ENCODE results near the gene WDR64. TPM values are rescaled to one million over a fixed set of nuclear protein-coding genes. Genes with fewer than 3 reads are reported as not detected.
A peak's percentile ranks its signal among the peaks of the same experiment; 100 is the strongest.

Gene WDR64
- total RNA-seq (2014; rRNA removed; shearing (Covaris generic)) = not detected in 2 replicates

DNA sequence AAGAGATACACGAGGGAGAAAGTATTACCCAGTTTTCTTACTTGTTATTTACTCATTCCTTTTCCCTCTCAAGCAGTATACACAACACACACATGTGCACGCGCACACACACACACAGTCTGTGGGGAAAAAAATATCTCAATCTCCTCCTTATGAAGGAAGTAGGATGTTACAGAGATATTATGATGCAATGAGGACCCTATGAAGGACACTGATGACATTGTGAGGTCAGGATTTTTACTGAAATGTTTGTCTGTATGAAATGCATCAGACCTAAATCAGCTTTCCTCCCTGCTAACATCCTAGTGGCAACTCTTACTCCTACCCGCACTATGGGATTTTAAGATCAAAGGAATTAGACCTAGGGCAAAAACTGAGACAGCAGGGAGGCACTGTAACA, at the start of gene WDR64:
TSS of gene WDR64 (plus strand) at position 270 of the 400 bp plus-strand sequence. CDS start 204 bp downstream, outside the sequence.
- no peak for DNase-seq (ENCODE audit: low read depth)

DNA sequence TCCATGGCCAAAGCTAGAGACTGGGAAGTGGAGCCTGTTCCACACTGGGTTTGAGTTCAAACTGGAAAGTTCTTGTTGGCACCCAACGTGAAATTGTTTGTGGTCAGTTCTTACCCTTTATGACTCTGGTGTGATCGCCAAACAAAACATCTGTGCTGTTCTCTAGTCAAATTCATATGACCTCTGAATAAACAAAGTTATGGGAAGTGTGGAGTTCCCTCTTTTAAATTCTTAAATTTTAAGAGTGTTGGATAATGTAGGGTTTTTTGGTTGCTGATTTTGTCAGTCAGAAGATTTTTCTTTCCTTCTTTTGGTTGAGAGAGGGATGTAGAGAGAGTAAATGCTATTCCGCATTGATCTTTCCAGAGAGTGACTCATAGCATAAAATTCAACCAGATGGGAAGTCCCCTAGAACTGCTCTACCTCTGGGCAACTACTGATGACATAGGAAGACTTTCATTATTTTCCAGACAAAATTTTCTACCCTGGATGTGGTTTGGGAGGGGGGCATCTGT, 48.3 kb upstream of the WDR64 start:
- peak; percentile 81 for DNase-seq (ENCODE audit: low read depth)

DNA sequence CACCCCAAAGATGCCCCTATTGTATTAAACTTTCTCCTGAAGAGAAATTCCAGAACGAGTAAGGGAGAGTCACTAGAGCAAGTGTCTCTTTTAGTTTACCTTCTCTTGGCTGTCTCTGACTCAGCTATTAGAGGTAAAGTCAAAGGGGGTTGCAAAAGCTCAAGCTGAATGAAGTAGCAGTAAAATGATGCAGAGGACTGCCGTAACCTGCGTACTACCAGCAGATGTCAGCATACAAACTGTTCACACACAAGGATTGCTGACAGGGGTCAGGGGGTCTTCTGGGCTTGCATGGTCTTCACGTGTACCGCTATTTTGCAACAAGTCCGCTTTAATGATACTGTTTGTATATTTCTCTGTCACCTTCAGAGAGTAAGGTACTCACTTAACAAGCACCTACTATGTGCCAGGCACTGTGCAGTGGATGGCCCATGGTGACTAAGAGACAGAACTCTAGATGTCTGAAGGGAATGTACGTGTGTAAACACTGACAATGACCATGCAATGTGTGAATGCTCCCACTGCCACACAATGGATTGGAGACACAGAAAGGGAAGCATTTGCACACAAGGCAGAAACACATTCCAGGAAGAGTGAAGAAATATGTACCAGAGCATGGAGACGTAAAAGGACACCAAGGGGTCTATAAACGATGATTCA, 46.8 kb upstream of the WDR64 start:
- DNase-seq (ENCODE audit: low read depth) = no peak

DNA sequence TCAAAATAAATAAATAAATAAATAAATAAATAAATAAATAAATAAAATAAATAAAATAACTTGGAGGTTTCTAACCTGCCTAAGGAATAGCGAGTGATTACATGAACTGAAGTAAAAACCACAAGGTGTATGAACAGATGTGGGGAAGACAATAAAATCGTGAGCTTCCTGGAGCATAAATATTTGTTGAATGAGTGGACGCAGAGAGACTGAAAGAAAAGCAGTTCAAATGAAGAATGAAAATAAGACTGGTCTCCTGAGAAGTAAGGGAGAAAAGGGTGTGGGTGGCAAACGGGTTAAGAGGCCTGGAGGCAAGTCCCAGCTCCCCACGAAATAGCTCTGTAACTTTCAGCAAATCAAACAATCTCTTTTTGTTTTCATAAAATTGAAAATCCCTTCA, 45.5 kb upstream of the WDR64 start:
- peak; percentile 71 for DNase-seq (ENCODE audit: low read depth)

DNA sequence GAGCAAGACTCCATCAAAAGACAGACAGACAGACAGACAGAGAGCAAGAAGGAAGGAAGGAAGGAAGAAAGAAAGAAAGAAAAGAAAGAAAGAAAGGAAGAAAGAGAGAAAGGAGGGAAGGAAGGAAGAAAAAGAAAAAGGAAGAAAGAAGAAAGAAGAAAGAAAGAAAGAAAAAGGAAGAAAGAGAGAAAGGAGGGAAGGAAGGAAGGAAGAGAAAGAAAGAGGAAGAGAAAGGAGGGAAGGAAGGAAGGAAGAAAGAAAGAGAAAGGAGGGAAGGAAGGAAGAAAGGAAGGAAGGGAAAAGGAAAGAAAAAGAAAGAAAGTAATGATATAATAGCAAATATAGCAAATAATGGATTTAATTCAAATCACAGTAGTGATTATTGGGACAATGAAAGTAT, 44.6 kb upstream of the WDR64 start:
- no peak for DNase-seq (ENCODE audit: low read depth)

DNA sequence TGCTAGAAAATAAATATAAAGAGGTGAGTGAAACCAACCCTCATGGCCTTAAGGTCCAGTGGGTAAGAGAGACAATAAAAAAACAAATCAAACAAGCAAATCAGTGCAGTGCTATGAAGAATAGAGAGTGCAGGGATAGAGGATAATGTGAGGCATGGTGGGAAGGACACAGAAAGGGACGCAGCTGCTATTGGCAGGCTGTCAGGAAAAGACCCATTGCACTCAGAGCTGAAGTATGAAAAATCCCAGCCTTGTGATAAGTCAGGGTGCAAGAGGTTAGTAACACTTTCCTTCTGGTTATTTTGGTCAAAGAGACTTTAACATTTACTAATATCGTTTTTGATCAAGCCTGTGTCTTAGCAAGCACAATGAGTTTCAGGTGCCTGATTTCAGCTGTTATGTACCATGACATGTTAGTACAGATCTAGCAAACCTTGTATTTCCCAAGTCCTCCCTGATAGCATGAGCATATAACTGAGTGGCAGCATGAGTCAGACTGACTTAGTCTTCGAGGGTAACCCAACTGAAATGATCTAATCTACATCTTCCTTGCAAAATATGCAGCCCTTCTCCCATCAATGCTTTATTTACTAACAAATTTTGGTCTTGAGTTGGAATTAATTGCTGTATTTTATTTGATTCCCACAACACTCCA, 43.6 kb upstream of the WDR64 start:
- peak; percentile 69 for DNase-seq (ENCODE audit: low read depth)

DNA sequence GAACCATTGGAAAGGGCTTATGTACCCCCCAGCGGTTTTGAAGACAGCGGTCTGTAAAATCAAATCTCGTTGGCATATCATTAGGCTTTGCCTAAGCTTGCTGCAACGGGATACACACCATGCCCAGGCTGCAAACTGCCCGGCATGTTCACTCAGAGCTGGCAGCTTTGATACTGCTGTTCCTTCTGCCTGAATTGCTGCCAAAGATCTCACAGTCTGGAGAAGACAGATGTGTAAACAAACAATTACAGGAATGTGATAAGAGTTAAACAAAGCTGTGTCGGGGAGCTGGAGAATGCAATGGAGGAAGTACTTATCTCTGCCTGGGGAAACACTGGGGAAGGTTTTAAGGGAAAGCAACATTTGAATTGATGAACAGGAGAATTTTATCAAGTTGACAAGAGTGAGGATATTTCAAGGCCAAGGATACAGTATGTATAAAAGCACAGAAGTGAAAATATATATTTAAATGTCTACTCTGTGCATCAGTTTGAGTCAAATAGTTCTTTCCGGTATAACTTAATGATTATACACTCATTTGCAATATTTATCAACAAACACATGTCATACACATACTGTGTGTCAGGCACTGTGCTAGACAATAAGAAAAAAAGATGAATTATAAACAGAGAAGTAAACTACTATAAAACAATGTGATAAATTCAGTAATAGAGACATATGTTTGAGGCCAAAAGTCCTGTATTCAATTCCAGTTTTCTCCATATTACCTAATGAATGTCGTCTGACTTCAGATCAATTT, 41.8 kb upstream of the WDR64 start:
- DNase-seq (ENCODE audit: low read depth) = peak; percentile 66

DNA sequence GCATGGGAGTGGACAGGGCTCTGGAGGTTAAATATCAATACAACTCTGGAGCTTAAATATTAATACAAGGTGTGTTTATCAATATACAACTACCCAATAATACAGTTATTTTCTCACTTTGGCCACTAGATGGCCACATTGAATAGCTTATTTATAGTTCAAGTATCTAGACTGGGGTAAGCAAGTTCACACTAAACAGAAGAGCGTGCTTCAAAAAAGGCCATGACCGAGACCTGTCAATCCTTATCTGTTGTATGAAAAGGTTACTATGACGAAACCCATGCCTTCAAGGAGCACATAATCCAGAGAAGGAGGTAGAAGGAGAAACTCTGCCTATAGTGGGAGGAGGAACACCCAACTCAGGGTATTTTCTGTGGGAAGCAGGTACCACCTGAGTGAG, 41.0 kb upstream of the WDR64 start:
- DNase-seq (ENCODE audit: low read depth) = peak; percentile 68

DNA sequence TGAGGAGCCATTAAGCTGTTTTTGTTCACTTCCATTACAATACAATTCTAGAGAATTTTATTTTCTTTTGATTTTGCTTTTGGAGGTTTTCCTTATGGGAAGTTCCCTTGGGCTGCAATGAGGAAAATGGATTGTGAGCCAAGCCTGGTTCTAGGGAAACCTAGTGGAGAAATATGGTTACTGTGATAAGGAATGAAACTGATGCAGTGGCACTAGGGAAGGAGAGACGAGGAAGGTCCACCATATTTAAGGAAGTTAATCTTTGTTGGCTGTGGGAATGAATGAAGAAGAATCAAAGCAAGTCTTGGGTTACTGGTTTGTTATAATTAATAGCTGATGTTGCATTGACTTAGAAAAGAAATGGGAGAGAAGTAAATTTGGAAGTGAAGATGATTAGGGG, 40.3 kb upstream of the WDR64 start:
- no peak for DNase-seq (ENCODE audit: low read depth)

DNA sequence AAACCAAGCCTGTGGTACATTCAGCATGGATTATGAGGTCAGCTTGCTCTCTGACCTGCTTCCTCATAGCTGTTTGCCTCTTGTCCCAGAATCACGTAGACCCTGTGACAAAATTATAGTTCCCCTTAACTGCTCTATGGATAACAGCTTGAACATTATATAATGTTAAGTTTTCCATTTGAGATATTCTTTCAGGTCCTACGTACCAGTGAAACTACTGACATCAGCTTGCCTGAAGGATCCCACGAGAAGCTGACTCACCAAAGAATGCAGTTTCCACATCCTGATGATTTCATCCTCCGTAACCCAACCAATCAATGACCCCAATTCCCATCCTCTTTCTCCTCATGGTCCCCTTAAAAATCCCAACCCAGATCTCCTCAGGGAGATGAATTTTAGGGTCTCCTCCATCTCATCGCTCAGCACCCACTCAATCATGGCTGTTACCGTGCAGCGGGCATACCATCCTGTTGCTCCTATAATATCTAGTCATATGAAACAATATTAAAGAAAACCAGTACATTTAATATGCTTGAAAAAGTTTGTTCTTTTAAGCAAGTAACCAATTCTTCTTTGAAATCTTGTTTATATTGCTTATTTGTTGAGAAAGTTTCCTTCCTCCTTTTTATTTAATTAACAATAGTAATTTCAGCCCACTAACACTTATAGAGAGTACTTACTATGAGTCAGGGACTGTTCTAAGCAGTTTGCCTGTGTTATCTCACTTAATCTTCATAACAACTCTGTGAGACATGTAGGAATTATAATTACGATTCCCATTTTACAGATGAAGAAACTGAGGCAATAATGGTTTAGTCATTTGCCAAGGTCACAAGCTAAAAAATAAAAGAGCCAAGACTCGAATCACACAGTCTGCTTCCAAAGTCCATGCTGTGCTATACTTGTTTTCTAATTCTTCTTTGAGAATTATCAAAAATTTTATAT, 39.3 kb upstream of the WDR64 start:
- peak; percentile 81 for DNase-seq (ENCODE audit: low read depth)

DNA sequence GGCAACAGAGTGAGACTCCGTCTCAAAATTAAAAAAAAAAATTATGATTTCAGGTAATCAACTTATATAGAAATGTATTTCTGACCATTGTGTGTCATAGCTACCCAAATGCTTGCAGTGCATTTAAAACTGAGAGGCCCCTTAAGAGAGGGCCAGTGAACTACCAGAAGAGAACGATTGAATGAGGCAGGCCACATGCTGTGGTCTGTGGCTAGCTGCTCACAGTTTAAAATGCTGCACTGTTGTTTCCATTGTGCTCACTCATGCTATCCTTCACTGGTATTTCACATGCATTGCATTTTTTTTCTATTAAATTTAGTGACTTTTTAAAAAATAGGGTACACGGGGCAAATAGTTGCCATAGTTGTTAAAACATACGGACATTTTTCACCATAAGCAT, 37.9 kb upstream of the WDR64 start:
- no peak for DNase-seq (ENCODE audit: low read depth)

DNA sequence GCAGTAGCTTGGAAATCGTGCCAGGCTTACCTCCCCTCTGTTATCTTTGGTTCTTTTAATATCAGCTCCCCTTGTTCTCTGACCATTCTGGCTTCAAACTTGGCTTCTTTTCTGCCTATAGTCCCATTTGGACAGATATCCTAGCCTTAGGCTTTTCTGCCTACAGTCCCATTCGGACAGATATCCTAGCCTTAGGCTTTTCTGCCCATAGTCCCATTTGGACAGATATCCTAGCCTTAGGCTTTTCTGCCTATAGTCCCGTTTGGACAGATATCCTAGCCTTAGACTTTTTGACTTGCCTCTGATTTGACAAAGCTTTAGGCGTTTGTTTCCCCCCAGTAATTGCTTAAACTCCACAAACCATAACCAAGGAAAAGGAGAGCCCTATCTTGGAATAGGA, 37.5 kb upstream of the WDR64 start:
- no peak for DNase-seq (ENCODE audit: low read depth)

DNA sequence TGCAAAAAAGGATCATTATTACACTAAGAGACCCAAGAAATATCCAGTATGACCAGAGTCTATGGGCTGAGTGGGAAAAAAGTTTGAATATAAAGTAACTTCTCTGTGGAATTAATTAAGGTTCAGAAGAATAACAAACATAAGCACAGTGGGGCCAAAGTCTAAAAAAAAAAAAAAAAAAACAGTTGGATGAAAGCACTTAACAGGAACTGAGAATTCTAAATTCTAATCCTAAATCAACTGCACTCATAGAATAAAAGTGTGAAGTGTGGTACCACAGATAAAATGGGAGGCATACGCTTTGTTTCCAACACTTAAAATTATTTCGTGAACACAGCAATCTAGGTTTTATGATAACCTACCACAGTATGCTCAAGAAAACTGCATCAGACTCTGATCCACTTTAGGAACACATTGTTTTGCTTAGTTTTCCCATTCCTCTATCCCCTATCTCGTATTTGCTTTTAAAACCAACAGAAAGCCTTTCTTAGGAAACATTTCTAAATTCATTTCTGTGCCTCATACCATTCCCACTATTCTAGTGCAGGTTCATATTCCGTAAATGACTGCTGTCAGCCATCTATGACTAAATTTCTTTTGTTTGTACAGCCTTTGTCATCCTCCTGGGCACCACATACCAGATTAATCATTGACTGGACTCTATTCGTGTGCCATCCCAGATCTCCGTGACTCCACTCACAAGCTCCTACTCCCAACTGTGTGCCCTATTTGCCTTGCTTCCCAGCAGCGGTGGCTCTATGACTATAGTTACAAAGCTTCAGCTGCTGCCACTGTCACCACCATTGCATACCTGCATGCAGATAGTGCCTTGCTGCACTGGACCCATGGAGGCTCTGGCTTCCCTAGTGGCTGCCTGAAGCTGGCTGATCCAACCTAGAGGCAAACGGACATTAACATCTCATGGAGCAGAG, 36.8 kb upstream of the WDR64 start:
- DNase-seq (ENCODE audit: low read depth) = no peak

DNA sequence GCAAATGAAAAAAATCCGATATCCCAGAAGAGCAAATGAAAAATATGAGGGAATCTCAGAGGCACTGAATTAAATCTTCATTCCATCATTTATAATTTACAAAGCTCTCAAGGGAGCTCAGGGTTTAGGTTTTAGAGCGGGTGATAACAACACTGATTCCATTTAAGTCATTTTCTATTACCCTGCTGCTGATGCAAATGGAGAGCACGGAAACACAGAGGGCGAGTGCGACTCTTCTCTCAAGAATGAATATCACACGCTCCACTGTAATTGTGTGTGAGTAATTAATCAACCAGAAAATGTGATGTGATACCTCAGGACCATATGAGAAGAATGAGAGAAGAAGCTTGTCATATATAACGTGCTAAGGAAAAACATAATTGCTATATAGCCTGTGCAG, 34.7 kb upstream of the WDR64 start:
- no peak for DNase-seq (ENCODE audit: low read depth)

DNA sequence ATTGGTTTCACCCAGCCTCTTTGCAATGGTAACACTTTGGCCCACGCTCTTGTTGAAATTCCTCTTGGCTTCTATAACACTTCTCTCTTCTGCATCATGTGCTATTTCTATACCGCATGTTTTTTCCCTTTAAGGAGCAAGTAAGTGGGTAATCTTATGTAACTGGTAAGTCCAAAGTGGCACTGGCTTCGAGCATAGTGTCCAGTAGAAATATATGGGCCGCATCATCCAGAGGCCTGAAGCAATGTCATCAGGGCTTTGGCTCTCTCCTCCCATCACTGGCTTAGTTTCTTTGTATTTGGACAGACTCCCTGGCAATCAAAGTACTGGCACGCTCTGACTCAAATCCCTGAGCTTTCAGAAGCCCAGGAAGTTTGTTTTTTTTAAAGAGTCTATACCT, 29.4 kb upstream of the WDR64 start:
- no peak for DNase-seq (ENCODE audit: low read depth)

DNA sequence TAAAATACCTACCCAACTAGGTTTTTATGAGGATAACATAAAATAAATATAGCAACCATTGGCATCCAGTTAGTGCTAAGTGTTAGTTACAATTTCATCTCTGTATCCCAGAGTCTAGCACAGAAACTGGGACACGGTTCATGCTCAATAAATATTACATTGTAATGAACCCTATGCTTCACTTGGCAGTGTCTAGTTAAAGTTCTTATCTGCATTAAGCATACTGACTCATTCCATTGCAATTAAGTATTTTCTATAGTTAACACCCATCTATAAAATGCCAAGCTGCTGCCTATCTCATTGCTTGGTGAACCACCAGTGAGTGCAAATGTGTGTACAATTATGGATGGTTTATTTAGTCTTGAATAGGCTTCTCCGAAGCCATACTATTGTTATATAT, 27.1 kb upstream of the WDR64 start:
- no peak for DNase-seq (ENCODE audit: low read depth)

DNA sequence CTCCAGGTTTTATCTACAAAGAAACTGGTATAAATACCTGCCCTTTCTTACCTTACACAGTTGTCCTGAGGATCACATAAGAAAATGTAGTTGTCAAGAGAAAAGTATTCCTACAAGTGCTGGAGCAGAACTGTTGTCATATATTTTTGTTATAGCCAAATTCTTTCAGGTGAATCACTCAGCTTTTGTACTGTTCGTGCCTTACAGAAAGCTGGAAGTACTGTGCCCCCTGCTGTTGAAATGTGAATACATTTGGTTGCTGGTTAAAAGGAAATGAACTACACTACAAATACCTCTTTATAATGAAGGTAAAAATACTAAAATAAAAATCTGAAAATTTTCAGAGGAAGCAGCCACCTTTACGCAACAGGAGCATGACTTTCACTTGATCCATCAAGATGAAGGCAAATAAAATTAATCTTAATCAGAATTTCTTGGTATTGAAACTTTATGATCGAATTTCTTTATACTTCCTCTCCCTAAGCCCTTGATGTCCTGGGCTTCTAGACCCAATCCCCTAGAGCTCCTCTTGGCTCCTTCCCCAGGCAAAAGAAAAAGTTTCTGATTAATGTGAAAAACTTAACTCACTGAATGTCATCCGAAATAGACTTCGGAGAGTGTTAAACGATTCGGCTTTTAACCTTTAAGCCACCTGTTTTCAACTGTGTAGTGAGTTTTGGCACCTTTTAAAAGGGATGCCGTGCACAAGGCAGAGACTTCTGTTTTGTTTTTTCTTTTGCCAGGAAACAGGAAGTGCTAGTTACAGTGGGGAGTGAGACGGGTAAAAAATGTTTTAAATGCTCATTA, 24.4 kb upstream of the WDR64 start:
- DNase-seq (ENCODE audit: low read depth) = peak; percentile 58

DNA sequence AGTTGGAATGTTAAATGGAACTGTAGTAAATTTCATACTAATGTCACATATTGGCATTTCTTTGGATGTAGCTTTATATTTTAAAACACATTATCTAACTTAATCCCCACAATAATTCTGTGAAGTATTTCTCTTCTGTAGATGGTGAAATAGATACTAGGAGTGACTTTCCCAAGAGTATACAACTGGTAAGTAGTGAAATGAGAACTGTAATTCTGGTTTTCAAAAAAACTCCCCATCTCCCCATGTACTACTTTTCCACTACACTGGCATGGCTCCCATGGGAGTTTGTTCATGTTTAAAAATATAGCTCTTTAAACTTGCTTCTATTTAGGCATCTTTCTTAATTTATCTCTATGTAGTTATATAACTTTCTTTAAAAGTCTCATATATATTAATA, 22.1 kb upstream of the WDR64 start:
- DNase-seq (ENCODE audit: low read depth) = no peak

DNA sequence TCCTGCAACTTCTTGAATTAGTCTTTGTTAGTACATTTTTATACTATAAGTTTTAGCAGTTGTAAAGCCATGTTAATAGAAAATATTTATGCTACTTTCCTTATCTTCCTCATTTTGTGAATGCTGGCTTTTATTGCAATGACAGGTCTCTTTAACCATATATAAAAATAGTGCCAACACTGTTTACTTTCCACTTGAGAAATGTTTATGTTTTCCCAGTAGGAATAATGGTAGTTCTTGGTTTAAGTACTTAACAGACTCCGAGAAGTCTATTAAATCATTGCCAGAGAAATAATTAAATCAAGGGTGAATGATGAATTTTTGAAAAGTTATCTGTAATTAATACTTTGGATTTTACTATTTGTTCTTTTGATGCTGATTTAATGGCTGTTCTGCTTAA, 21.6 kb upstream of the WDR64 start:
- no peak for DNase-seq (ENCODE audit: low read depth)

DNA sequence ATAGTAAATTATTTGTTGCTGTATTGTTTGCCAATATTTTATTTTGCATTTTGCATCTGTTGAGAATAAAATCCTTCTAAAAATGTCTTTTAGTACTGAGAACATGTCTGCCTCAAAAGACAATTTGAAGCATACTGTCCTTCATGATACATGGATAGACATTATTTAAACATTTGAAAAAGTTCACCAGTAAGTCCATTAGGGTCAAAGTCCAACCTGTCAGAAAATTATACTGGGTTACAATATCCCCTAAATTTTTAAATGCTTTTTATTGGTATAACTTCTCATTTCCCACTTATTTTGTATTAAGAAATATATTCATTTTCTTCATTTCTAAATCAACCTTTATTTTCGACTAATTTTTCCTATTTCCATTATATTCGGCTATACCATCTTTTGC, 21.2 kb upstream of the WDR64 start:
- no peak for DNase-seq (ENCODE audit: low read depth)
